Activated naive CD4-positive, alpha-beta T cell treated with anti-CD3 and anti-CD28 coated beads, Interleukin-2, amount 10 ng/mL, durations not matched to agents 7 days and 5 days (primary cell): ENCODE measurements around the gene NFIB.

Experiments
- CTCF ChIA-PET: fragments of 350-600 bp; sonication (Branson Sonifier 250); formaldehyde crosslinking; loops from one replicate; lab custom pipeline; 2021; ENCODE audit warnings: antibody characterized with exemption; lab: Charles Lee
- DNase-seq: peaks from one replicate; pipeline ENCODE4 v3.0.0-alpha.2; 2020
- H3K27ac Mint-ChIP-seq: one replicate; pipeline ENCODE4 v1.8.0; 2021; ENCODE audit warnings: mild to moderate bottlenecking, moderate library complexity, mixed read lengths
- H3K27me3 Mint-ChIP-seq: one replicate; pipeline ENCODE4 v1.8.0; 2021; ENCODE audit warnings: mild to moderate bottlenecking, mixed read lengths
- H3K36me3 Mint-ChIP-seq: one replicate; pipeline ENCODE4 v1.8.0; 2021; ENCODE audit warnings: mixed read lengths
- H3K4me1 Mint-ChIP-seq: one replicate; pipeline ENCODE4 v1.8.0; 2021; ENCODE audit warnings: mixed read lengths
- H3K4me3 Mint-ChIP-seq: one replicate; pipeline ENCODE4 v1.8.0; 2021; ENCODE audit warnings: mild to moderate bottlenecking, moderate library complexity, mixed read lengths
- H3K9me3 Mint-ChIP-seq: one replicate; pipeline ENCODE4 v1.8.0; 2021; ENCODE audit warnings: mixed read lengths

NFIB gene

DNA sequence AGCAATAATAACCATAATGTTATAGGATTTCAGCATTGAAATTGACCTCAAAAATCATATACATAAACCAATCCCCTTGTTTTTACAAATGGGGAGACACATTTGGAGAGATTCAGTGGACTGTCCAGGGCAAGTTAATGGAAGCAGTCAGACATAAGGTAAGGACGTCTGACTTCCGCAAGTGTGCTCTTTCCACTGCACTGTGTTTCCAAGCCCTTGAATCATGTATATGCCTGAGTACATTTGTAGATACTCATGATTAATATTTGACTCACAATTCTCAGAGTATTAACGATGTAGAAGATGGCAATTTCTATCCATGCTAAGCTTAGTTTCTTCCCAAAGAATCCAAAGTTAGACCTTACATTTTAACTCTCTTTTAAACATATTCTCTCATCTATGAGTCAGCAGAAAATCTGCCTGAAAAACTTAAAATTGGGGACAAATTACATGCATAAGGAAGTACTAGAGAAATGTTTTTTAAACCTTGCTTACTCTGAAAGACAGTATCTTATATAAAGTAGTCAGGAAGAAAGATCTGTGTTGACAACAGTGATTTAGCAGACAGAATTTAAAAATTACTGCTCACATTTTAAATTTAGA, 165.3 kb downstream of the NFIB start:
- Mint-ChIP-seq H3K4me1 (no peaks in the 10 kb centered on the region), H3K4me3 (no peak overlapping the region), H3K27ac (no peak overlapping the region), H3K9me3 (no peaks in the 10 kb centered on the region), H3K36me3 (no peaks in the 10 kb centered on the region), H3K27me3 (no peaks in the 10 kb centered on the region)
- no peak for DNase-seq
- CTCF ChIA-PET: no interaction called here

DNA sequence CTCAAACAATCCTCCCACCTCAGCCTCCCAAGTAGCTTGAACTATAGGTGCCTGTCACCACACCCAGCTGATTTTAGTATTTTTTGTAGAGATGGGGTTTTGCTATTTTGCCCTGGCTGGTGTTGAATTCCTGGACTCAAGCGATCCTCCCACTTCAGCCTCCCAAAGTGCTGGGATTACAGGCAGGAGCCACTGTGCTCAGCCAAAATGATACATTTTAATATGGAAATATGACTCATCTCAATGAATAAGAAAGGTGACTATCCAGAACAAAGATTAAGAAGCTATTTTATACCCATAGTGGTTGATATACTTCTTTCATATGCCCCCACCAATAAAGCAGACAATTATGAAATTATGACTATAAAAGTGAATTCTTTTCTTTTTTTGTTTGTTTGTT, 166.2 kb downstream of the NFIB start:
- H3K36me3 Mint-ChIP-seq: no peaks in the 10 kb centered on the region
- CTCF ChIA-PET: no interaction called here
- H3K27ac Mint-ChIP-seq: no peak overlapping the region
- DNase-seq: no peak
- H3K4me3 Mint-ChIP-seq: no peak overlapping the region
- H3K4me1 Mint-ChIP-seq: no peaks in the 10 kb centered on the region
- H3K27me3 Mint-ChIP-seq: no peaks in the 10 kb centered on the region
- H3K9me3 Mint-ChIP-seq: no peaks in the 10 kb centered on the region

DNA sequence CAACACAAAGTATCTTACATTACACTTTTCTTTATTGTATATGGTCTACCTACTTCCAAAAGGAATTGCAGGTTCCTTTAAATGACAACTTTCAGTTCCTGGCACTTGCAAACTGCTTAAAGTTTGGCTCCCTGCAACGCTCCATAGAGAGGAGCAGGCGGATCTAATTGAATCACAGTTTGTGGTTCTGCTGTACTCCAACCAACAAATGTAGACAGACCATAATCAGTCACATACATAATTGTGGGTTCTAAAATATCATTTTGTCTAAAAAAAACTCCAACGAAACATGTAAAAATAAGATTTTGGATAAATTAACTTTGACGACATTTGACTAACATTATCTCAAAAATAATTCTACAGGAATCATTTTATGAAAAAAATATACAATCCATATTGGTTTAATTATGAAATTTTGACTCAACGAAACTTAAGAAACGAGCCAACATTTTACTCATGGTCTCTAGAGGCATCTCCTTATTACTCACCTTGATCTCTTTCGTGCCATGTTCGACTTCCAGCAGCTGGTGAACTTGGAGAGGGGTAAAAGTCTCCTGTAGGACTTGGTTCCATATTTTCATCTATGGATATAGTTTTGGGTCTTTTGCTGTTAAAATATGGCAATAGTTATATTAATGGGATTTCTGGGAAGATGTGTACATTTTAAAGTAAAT, 167.6 kb downstream of the NFIB start:
- H3K4me3 Mint-ChIP-seq: no peak overlapping the region
- DNase-seq: no peak
- no peak overlapping the region for H3K27ac Mint-ChIP-seq
- no peaks in the 10 kb centered on the region for H3K4me1 Mint-ChIP-seq
- no peaks in the 10 kb centered on the region for H3K9me3 Mint-ChIP-seq
- no peaks in the 10 kb centered on the region for H3K27me3 Mint-ChIP-seq
- CTCF ChIA-PET: no interaction called here
- H3K36me3 Mint-ChIP-seq: no peaks in the 10 kb centered on the region

DNA sequence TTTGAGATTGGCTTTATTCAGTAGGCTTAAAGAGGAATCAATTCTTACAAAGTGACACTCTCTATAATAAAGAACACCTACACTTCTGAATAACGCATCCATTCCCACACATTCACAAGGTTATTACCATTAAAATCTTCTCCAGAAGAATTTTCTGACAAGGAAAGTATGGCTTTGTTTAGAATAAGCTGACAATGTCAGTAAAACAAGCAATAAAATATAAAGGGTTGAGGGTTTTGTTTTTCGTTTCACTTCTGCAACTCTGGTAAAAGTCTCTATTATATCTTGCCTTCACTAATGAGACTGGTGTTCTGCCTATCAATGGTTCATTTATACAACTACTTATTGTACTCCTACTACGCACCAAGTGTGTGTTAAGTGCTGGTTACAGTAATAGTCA, 169.7 kb downstream of the NFIB start:
- H3K4me1 Mint-ChIP-seq: no peaks in the 10 kb centered on the region
- H3K27me3 Mint-ChIP-seq: no peaks in the 10 kb centered on the region
- DNase-seq: no peak
- no peaks in the 10 kb centered on the region for H3K36me3 Mint-ChIP-seq
- H3K9me3 Mint-ChIP-seq: no peaks in the 10 kb centered on the region
- CTCF ChIA-PET: no interaction called here
- H3K4me3 Mint-ChIP-seq: no peak overlapping the region
- H3K27ac Mint-ChIP-seq: no peak overlapping the region

DNA sequence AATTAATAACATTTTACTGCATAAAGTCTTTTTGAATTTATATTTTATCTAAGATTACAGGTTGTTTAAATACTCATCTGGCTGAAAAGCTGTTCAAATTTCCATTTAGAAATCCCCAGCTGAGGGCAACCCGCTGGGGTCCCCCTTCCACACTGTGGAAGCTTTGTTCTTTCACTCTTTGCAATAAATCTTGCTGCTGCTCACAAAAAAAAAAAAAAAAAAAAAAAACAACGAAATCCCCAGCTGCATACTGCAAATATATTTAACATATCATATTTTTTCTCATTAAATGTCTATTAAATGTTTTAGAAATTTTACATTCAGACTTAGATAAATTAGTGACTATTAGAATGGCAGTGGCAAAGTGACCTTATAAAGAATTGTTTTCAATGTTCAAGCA, 172.2 kb downstream of the NFIB start:
- Mint-ChIP-seq H3K4me1 (no peaks in the 10 kb centered on the region), H3K4me3 (no peak overlapping the region), H3K27ac (no peak overlapping the region)

DNA sequence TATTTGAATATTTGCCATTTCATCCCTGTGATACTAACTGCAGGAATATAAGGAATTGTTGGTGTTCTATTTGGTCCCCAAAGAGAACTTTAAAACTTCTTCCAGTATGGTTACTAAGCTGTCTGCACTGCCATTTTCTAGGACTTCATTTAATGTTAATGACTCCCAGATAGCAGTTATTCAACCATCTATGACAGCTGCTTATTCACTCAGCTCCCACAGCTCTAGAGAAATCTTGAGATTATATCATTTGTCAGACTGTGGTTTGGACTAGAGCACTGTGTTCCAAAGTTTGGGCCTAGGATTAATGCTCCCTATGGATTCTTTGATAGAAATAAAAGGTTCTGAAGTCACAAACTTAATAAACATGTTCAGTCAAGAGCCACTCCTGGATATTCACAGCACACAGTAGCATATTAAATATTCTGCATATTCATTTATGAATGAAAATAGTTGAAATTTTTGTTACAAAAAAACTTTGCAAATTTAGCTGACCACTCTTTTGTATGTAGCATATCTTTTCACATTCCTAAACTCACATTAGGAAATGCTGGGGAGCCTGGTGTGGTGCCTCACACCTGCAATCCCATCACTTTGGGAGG, 173.7 kb downstream of the NFIB start:
- no peaks in the 10 kb centered on the region for H3K4me1 Mint-ChIP-seq
- no peak for DNase-seq
- CTCF ChIA-PET: no interaction called here
- H3K27me3 Mint-ChIP-seq: no peaks in the 10 kb centered on the region
- H3K27ac Mint-ChIP-seq: no peak overlapping the region
- H3K36me3 Mint-ChIP-seq: no peaks in the 10 kb centered on the region
- H3K4me3 Mint-ChIP-seq: no peak overlapping the region
- no peaks in the 10 kb centered on the region for H3K9me3 Mint-ChIP-seq

More for the DNA sequence above, 172.2 kb downstream of the NFIB start:
- no peak for DNase-seq
- no peaks in the 10 kb centered on the region for H3K9me3 Mint-ChIP-seq
- H3K36me3 Mint-ChIP-seq: no peaks in the 10 kb centered on the region
- CTCF ChIA-PET: interaction anchor here (0.7 kb wide), 1 partner anchor 212 kb away, joined by 3 read pairs; no protein-coding TSS in a partner anchor
- no peaks in the 10 kb centered on the region for H3K27me3 Mint-ChIP-seq

DNA sequence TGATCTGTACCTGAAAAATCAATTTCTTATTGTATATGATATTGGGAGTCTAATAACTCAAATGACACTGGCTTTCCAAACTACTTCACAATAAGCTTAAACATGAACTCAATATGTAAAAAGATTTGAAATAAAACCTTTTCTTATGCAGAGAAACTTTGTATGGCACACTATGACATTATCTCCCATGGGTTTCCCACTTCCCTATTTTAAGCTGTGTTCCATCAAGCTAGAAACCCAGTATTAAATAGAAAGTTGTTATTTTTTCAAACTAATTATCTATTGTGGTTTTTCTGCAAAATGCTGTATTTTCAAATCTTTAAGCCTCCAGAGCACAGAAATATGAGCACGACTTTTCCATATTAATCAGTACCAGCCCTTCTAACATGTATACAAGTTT, 174.7 kb downstream of the NFIB start:
- no peaks in the 10 kb centered on the region for H3K27me3 Mint-ChIP-seq
- no peak for DNase-seq
- no peak overlapping the region for H3K4me3 Mint-ChIP-seq
- H3K36me3 Mint-ChIP-seq: no peaks in the 10 kb centered on the region
- H3K4me1 Mint-ChIP-seq: no peaks in the 10 kb centered on the region
- CTCF ChIA-PET: no interaction called here
- H3K27ac Mint-ChIP-seq: no peak overlapping the region
- H3K9me3 Mint-ChIP-seq: no peaks in the 10 kb centered on the region

DNA sequence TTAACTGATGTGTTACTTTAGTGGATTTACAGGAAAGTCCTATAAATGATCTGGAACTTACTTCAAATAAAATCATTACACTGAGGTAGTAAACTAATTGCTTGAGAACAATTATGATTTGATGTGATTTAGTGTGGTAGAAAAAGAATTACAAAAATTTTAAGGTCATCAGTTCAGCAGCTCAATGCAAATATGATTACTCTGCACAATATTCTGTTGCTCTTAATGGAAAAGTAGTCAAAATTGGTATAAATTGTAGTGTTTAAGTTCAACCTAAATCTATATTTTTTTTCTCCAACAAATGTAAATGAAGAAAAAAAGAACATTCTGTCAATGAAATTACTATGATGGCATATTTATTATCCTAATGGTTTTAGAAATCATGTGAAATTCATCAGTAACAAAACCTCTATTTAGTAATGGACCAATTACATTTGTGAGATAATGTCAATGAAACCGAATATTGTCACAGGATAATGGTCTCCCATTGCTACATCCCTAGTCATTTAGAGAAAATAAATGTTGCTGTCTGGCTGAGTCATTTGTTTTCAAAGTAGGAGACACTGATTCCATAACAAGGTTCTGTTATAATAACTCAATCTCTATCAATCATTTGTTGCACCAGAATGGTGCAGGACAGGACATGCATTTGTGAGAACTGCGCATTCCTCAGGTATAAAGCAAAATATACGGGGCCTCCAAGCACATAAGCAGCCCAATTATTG, 177.1 kb downstream of the NFIB start:
- no peaks in the 10 kb centered on the region for H3K4me1 Mint-ChIP-seq
- CTCF ChIA-PET: no interaction called here
- H3K27me3 Mint-ChIP-seq: no peaks in the 10 kb centered on the region
- no peaks in the 10 kb centered on the region for H3K36me3 Mint-ChIP-seq
- no peak for DNase-seq
- H3K4me3 Mint-ChIP-seq: no peak overlapping the region
- no peaks in the 10 kb centered on the region for H3K9me3 Mint-ChIP-seq
- no peak overlapping the region for H3K27ac Mint-ChIP-seq

DNA sequence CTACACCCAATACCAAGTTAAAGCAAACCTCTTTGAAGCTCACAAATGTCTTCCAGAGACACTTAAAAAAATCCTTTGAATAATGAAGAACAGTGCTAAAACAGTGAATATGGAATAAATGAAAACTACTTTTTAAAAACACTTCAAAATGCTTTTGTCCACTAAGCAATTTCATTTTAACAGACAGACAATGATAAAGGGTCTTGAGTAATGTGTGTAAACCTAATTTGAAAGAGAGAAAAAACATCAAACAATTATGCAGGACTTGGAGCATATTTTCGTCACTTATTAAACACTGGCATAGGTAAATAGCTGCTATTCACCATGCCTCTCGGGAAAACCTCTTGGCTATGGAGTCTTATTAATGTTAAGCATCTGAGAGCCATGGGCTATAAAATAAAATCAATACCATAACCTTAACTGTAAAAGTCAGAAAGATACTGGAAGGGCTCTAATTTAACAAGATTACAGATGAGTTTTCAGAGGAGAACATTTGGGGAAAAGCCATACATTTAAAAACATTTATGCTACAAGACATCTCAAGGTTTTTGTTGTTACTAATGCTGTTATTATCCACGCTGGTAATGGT, 177.8 kb downstream of the NFIB start:
- Mint-ChIP-seq H3K36me3 (no peaks in the 10 kb centered on the region), H3K4me3 (no peak overlapping the region), H3K27ac (no peak overlapping the region), H3K27me3 (no peaks in the 10 kb centered on the region), H3K9me3 (no peaks in the 10 kb centered on the region), H3K4me1 (no peaks in the 10 kb centered on the region)
- CTCF ChIA-PET: no interaction called here
- DNase-seq: no peak

DNA sequence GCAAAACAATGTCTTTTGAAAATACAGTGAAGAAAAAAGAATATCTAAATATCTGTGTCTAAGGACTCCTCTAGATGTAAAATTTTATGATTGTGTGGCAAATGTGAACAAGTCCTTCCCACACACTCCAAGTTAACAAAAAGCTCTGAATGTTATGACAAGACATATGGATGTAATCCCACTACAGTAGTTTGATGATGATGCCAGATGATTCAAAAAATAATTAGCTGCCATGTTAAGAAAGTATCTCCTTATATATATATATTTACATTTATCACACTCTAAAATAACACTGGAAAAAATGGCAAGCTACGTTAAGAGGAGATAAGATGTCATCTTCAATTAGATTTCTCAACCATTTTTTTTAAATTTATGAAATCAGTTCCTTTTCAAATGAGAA, 178.5 kb downstream of the NFIB start:
- Mint-ChIP-seq H3K4me3 (no peak overlapping the region), H3K27me3 (no peaks in the 10 kb centered on the region), H3K36me3 (no peaks in the 10 kb centered on the region), H3K4me1 (no peaks in the 10 kb centered on the region), H3K27ac (no peak overlapping the region), H3K9me3 (no peaks in the 10 kb centered on the region)
- no peak for DNase-seq
- CTCF ChIA-PET: no interaction called here

DNA sequence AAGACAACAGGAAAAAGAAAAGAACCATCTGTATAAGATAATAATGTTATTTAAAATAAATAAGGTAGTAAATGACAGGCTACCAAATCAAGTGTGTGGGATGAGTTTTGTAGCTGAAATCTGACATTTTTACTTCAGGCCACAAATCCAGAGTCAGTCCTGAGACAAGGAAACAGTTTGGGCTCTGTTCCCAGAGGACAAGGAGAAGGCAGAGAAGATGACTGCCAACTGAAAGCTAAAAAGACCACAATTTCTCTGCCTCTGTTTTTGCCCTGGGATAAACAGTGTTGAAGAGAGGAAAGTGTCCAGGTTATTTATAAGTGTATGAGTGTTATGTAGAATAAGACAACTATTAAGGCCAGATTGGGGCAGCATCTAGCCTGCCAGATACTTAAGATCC, 180.5 kb downstream of the NFIB start:
- Mint-ChIP-seq H3K4me3 (no peak overlapping the region), H3K9me3 (no peaks in the 10 kb centered on the region), H3K36me3 (no peaks in the 10 kb centered on the region), H3K27ac (no peak overlapping the region), H3K27me3 (no peaks in the 10 kb centered on the region), H3K4me1 (no peaks in the 10 kb centered on the region)
- no peak for DNase-seq
- CTCF ChIA-PET: no interaction called here

DNA sequence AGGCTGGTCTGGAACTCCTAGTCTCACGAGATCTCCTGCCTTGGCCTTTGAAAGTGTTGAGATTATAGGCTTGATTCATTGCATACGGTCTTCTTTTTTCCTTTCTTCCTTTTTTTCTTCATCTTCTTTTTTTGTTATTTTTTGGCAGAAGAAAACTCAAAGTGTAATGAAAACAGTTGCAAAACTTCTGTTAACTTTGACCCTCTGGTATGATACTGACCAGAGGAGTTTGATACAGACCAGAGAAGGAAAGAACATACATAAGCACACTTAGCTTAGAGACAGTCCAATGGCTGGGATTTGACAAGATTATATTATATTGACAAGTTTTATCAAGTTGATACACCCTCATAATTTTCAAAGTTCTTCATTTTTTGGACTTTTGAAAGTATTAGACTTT, 181.2 kb downstream of the NFIB start:
- Mint-ChIP-seq H3K9me3 (no peaks in the 10 kb centered on the region), H3K36me3 (no peaks in the 10 kb centered on the region), H3K4me3 (no peak overlapping the region), H3K27ac (no peak overlapping the region), H3K27me3 (no peaks in the 10 kb centered on the region), H3K4me1 (no peaks in the 10 kb centered on the region)
- CTCF ChIA-PET: no interaction called here
- no peak for DNase-seq

DNA sequence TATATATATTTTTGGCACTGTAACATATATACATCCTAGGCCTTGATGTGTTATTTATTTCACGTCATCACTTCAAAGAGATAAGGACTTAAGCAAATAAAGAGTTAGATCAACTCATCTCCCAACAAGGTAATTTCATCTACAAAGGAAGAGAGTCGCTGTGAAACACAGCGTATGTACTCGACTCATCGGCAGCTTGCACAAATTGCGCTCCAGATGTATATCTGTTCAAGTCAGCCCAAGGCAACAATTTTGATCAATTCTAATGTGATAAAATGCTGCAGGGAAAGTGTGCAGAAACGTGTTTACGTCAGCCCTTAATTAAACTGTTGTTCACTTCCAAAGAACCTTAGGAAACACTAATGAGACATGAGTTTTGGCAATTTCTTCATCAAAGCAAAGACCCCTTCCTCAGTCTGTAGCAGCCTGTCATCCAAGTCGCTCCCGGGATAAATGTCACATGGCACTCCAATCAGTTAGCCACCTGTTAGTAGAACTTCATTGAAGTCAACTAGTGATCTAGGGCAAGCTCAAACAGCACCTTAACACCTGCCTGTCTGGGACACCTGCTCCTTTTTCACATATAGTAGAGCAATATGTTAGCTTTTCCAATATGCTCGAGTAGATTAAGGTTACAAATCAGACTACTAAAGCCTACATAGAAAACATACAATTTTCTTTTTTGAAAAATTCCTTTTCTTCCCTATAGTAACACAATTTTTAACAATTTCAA, 182.4 kb downstream of the NFIB start:
- no peak overlapping the region for H3K4me3 Mint-ChIP-seq
- CTCF ChIA-PET: no interaction called here
- H3K4me1 Mint-ChIP-seq: no peaks in the 10 kb centered on the region
- H3K36me3 Mint-ChIP-seq: no peaks in the 10 kb centered on the region
- DNase-seq: no peak
- no peaks in the 10 kb centered on the region for H3K27me3 Mint-ChIP-seq
- H3K9me3 Mint-ChIP-seq: no peaks in the 10 kb centered on the region
- no peak overlapping the region for H3K27ac Mint-ChIP-seq

DNA sequence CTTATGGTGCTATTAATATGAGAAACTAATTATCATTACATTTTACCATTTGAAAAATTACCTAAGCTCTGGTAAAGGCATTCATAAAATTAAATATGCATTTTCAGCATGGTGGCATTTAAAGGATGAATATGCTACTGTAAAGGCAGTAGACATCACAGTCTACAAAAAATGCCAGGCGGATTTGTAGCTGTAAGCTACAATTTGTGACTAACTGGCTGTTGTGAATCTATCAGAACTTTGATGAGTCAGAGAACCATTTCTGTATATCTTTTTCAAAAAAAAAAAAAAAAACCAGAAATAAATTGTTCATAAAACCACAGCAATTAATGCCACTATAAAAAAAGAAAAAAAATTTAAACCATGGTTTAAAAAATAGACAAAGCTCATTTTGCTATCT, 186.3 kb downstream of the NFIB start:
- Mint-ChIP-seq H3K9me3 (no peaks in the 10 kb centered on the region), H3K27me3 (no peaks in the 10 kb centered on the region), H3K4me3 (no peak overlapping the region), H3K4me1 (no peaks in the 10 kb centered on the region), H3K27ac (no peak overlapping the region), H3K36me3 (no peaks in the 10 kb centered on the region)
- CTCF ChIA-PET: no interaction called here
- no peak for DNase-seq
